ENCODE data around the gene USB1. TPM values are rescaled to one million over a fixed set of nuclear protein-coding genes. Genes with fewer than 3 reads are reported as not detected.

USB1 gene
- total RNA-seq, 1 donor from 2014 or later, result 43.0 TPM

- H3K4me1 Mint-ChIP-seq (ENCODE audit: low read depth), result peaks cover 2% of the 10 kb centered on the region
- no peaks in the 10 kb centered on the region for H3K36me3 Mint-ChIP-seq (ENCODE audit: insufficient read depth)
- peak; percentile 82 for DNase-seq (ENCODE audit: low spot score, unreplicated experiment)
- peaks cover 60% of the 10 kb centered on the region for H3K27me3 Mint-ChIP-seq
- no peaks in the 10 kb centered on the region for H3K9me3 Mint-ChIP-seq (ENCODE audit: low read depth)
- H3K27ac Mint-ChIP-seq, result no peak overlapping the region
- TF ChIP-seq CTCF (IDR thresholded peaks at IDR 0.05; ENCODE audit: unreplicated experiment), result no peak
- peak overlapping the region; percentile 72 for H3K4me3 Mint-ChIP-seq (ENCODE audit: low read depth)
These were observed 16.6 kb upstream of the USB1 start for GRCh38 chr16:57984443-57985203.

GRCh38 chr16:57985204-57986181 lies 15.7 kb upstream of the USB1 start:
- TF ChIP-seq CTCF (IDR thresholded peaks at IDR 0.05; ENCODE audit: unreplicated experiment), result no peak
- no peaks in the 10 kb centered on the region for H3K9me3 Mint-ChIP-seq (ENCODE audit: low read depth)
- no peak for DNase-seq (ENCODE audit: low spot score, unreplicated experiment)
- H3K4me3 Mint-ChIP-seq (ENCODE audit: low read depth), result peak overlapping the region; percentile 72
- H3K4me1 Mint-ChIP-seq (ENCODE audit: low read depth), result peaks cover 2% of the 10 kb centered on the region
- H3K27me3 Mint-ChIP-seq, result peaks cover 57% of the 10 kb centered on the region
- H3K36me3 Mint-ChIP-seq (ENCODE audit: insufficient read depth), result no peaks in the 10 kb centered on the region
- H3K27ac Mint-ChIP-seq, result no peak overlapping the region

GRCh38 chr16:57986196-57986595 lies 15.0 kb upstream of the USB1 start:
- Mint-ChIP-seq H3K9me3 (ENCODE audit: low read depth) (no peaks in the 10 kb centered on the region), H3K4me3 (ENCODE audit: low read depth) (no peak overlapping the region), H3K27me3 (peaks cover 57% of the 10 kb centered on the region), H3K36me3 (ENCODE audit: insufficient read depth) (no peaks in the 10 kb centered on the region), H3K4me1 (ENCODE audit: low read depth) (peaks cover 2% of the 10 kb centered on the region), H3K27ac (no peak overlapping the region)
- DNase-seq (ENCODE audit: low spot score, unreplicated experiment), result no peak
- no peak for TF ChIP-seq CTCF (IDR thresholded peaks at IDR 0.05; ENCODE audit: unreplicated experiment)

- peaks cover 50% of the 10 kb centered on the region for H3K27me3 Mint-ChIP-seq
- no peak for TF ChIP-seq CTCF (IDR thresholded peaks at IDR 0.05; ENCODE audit: unreplicated experiment)
These were observed 13.6 kb upstream of the USB1 start for GRCh38 chr16:57987441-57988177.

GRCh38 chr16:57988929-57989328 lies 12.3 kb upstream of the USB1 start:
- Mint-ChIP-seq H3K36me3 (ENCODE audit: insufficient read depth) (no peaks in the 10 kb centered on the region), H3K27ac (no peak overlapping the region), H3K4me1 (ENCODE audit: low read depth) (peaks cover 3% of the 10 kb centered on the region), H3K27me3 (peaks cover 49% of the 10 kb centered on the region), H3K9me3 (ENCODE audit: low read depth) (no peaks in the 10 kb centered on the region), H3K4me3 (ENCODE audit: low read depth) (no peak overlapping the region)
- DNase-seq (ENCODE audit: low spot score, unreplicated experiment), result no peak
- no peak for TF ChIP-seq CTCF (IDR thresholded peaks at IDR 0.05; ENCODE audit: unreplicated experiment)

More at GRCh38 chr16:57987441-57988177, 13.6 kb upstream of the USB1 start:
- no peak overlapping the region for H3K27ac Mint-ChIP-seq
- H3K4me1 Mint-ChIP-seq (ENCODE audit: low read depth), result peaks cover 3% of the 10 kb centered on the region
- H3K4me3 Mint-ChIP-seq (ENCODE audit: low read depth), result no peak overlapping the region
- H3K9me3 Mint-ChIP-seq (ENCODE audit: low read depth), result no peaks in the 10 kb centered on the region
- H3K36me3 Mint-ChIP-seq (ENCODE audit: insufficient read depth), result no peaks in the 10 kb centered on the region
- DNase-seq (ENCODE audit: low spot score, unreplicated experiment), result no peak

Data from progenitor cell of endocrine pancreas (in vitro differentiated cells).